ENCODE data around the gene AASDH.

AASDH gene

DNA sequence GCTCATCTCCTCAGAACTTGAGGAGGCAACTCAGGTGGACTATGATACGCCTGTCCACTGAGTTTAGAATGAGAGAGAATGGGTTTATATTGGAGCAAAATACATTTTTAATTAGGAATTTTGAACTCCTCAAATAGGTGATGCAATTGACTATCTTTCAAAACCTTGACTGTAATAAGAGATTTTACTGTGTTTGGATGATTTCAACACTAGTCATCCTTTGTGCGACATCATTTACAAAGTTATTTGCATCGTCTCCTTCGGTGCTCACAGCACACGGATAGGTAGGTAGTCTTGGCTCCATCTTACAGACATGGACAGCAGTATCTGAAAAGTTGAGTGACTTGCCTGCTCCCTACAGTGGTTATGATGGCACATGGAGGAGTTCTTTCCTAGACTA is 67.0 kb downstream of the AASDH start:
- H3K9me3 ChIP-seq (ENCODE audit: control insufficient read depth in 1 of 2, low read length in 2 of 2), result no peaks in the 10 kb centered on the region
- no peak overlapping the region for H3K4me3 ChIP-seq (ENCODE audit: low read depth in 1 of 2, low read length in 2 of 2)
- no peaks in the 10 kb centered on the region for H3K27me3 ChIP-seq (ENCODE audit: control insufficient read depth in 1 of 2, insufficient read depth in 2 of 2, low read length in 2 of 2)
- peaks cover 5 to 57% of the 10 kb centered on the region in 2 donors for H3K36me3 ChIP-seq (ENCODE audit: control insufficient read depth in 1 of 2, insufficient read depth in 2 of 2, low read length in 2 of 2)
- no peak overlapping the region for H3K9ac ChIP-seq (ENCODE audit: low read depth in 1 of 2, low read length in 2 of 2)
- H3K27ac ChIP-seq (ENCODE audit: low read depth, low read length), result no peak overlapping the region
- no peaks in the 10 kb centered on the region for H3K4me1 ChIP-seq (ENCODE audit: control insufficient read depth in 1 of 2, insufficient read depth in 2 of 2, low read length in 2 of 2)

DNA sequence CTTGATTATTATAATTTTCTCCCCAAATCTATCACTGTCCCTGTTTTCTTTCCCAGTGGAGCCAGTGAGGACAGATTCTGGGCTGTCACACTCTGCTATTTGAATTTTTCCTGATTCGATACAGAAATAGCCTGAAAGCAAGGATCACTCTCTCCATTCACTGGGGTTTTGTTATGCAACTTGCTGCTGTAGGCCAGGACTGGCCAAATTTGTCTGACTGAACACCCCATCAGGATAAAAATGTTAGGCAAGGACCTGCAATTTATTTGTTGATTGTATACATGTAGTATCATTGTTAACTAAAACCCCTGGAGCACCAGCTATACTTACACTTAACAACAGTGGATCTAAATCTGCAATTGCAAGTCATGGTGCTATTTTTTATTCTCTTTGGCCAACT is 68.7 kb downstream of the AASDH start:
- H3K4me1 ChIP-seq (ENCODE audit: control insufficient read depth in 1 of 2, insufficient read depth in 2 of 2, low read length in 2 of 2), result no peaks in the 10 kb centered on the region
- H3K36me3 ChIP-seq (ENCODE audit: control insufficient read depth in 1 of 2, insufficient read depth in 2 of 2, low read length in 2 of 2), result peaks cover 12 to 60% of the 10 kb centered on the region in 2 donors
- no peak overlapping the region for H3K4me3 ChIP-seq (ENCODE audit: low read depth in 1 of 2, low read length in 2 of 2)
- no peak overlapping the region for H3K27ac ChIP-seq (ENCODE audit: low read depth, low read length)
- no peaks in the 10 kb centered on the region for H3K27me3 ChIP-seq (ENCODE audit: control insufficient read depth in 1 of 2, insufficient read depth in 2 of 2, low read length in 2 of 2)
- H3K9ac ChIP-seq (ENCODE audit: low read depth in 1 of 2, low read length in 2 of 2), result no peak overlapping the region
- H3K9me3 ChIP-seq (ENCODE audit: control insufficient read depth in 1 of 2, low read length in 2 of 2), result no peaks in the 10 kb centered on the region

- H3K9me3 ChIP-seq (ENCODE audit: control insufficient read depth in 1 of 2, low read length in 2 of 2), result no peaks in the 10 kb centered on the region
- H3K4me1 ChIP-seq (ENCODE audit: control insufficient read depth in 1 of 2, insufficient read depth in 2 of 2, low read length in 2 of 2), result no peaks in the 10 kb centered on the region
- H3K27me3 ChIP-seq (ENCODE audit: control insufficient read depth in 1 of 2, insufficient read depth in 2 of 2, low read length in 2 of 2), result no peaks in the 10 kb centered on the region
- no peak overlapping the region for H3K9ac ChIP-seq (ENCODE audit: low read depth in 1 of 2, low read length in 2 of 2)
- no peak overlapping the region for H3K27ac ChIP-seq (ENCODE audit: low read depth, low read length)
- H3K36me3 ChIP-seq (ENCODE audit: control insufficient read depth in 1 of 2, insufficient read depth in 2 of 2, low read length in 2 of 2), result peaks cover 19 to 63% of the 10 kb centered on the region in 2 donors
- H3K4me3 ChIP-seq (ENCODE audit: low read depth in 1 of 2, low read length in 2 of 2), result no peak overlapping the region
Measured at GRCh38 chr4:56317749-56318148, 69.5 kb downstream of the AASDH start.

DNA sequence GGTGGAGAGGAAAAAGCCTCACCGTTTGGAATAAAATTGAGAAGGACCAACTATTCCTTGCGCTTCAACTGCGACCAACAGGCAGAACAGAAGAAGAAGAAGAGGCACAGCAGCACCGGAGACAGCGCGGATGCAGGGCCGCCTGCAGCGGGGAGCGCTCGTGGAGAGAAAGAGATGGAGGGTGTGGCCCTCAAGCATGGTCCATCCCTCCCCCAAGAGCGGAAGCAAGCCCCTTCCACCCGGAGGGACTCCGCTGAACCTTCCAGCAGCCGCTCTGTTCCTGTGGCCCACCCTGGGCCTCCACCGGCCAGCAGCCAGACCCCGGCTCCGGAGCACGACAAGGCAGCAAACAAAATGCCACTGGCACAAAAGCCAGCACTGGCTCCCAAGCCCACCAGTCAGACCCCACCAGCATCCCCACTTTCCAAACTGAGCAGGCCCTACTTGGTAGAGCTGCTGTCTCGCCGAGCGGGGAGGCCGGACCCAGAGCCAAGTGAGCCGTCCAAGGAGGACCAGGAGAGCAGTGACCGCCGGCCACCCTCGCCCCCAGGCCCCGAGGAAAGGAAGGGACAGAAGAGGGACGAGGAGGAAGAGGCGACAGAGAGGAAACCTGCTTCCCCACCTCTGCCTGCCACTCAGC is 71.2 kb downstream of the AASDH start:
- Histone ChIP-seq H3K27ac (ENCODE audit: low read depth, low read length) (no peak overlapping the region), H3K4me1 (ENCODE audit: control insufficient read depth in 1 of 2, insufficient read depth in 2 of 2, low read length in 2 of 2) (no peaks in the 10 kb centered on the region), H3K27me3 (ENCODE audit: control insufficient read depth in 1 of 2, insufficient read depth in 2 of 2, low read length in 2 of 2) (no peaks in the 10 kb centered on the region), H3K4me3 (ENCODE audit: low read depth in 1 of 2, low read length in 2 of 2) (no peak overlapping the region), H3K36me3 (ENCODE audit: control insufficient read depth in 1 of 2, insufficient read depth in 2 of 2, low read length in 2 of 2) (peaks cover 25 to 69% of the 10 kb centered on the region in 2 donors), H3K9me3 (ENCODE audit: control insufficient read depth in 1 of 2, low read length in 2 of 2) (no peaks in the 10 kb centered on the region), H3K9ac (ENCODE audit: low read depth in 1 of 2, low read length in 2 of 2) (no peak overlapping the region)

DNA sequence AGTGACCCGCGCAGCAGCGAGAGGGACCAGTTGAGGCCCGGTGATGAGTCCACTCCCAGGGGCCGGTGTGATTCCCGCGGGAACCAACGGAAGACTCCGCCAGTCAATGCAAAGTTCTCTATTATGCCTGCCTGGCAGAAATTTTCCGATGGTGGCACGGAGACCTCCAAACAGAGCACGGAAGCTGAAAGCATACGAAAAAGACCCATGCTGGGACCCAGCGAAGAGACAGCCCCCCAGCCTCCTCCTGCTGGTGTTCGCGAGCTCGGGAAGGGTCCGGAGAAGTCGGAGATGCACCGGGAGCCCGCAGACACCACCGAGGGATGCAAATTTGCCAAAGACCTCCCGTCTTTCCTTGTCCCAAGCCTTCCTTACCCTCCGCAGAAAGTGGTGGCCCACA is 71.7 kb downstream of the AASDH start:
- Histone ChIP-seq H3K9ac (ENCODE audit: low read depth in 1 of 2, low read length in 2 of 2) (no peak overlapping the region), H3K27ac (ENCODE audit: low read depth, low read length) (no peak overlapping the region), H3K4me3 (ENCODE audit: low read depth in 1 of 2, low read length in 2 of 2) (no peak overlapping the region), H3K36me3 (ENCODE audit: control insufficient read depth in 1 of 2, insufficient read depth in 2 of 2, low read length in 2 of 2) (peaks cover 23 to 68% of the 10 kb centered on the region in 2 donors), H3K4me1 (ENCODE audit: control insufficient read depth in 1 of 2, insufficient read depth in 2 of 2, low read length in 2 of 2) (no peaks in the 10 kb centered on the region), H3K9me3 (ENCODE audit: control insufficient read depth in 1 of 2, low read length in 2 of 2) (no peaks in the 10 kb centered on the region), H3K27me3 (ENCODE audit: control insufficient read depth in 1 of 2, insufficient read depth in 2 of 2, low read length in 2 of 2) (no peaks in the 10 kb centered on the region)

DNA sequence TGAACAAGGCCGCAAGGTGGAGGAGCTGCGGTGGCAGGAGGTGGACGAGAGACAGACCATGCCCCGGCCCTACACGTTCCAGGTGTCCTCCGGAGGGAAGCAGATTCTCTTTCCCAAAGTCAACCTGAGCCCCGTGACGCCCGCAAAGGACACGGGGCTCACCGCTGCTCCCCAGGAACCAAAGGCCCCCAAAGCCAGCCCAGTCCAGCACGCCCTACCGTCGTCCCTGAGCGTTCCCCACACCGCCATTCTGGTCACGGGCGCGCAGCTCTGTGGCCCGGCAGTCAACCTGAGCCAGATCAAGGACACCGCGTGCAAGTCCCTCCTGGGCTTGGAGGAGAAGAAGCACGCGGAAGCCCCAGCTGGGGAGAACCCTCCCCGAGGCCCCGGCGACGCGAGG is 72.2 kb downstream of the AASDH start:
- no peaks in the 10 kb centered on the region for H3K9me3 ChIP-seq (ENCODE audit: control insufficient read depth in 1 of 2, low read length in 2 of 2)
- no peaks in the 10 kb centered on the region for H3K4me1 ChIP-seq (ENCODE audit: control insufficient read depth in 1 of 2, insufficient read depth in 2 of 2, low read length in 2 of 2)
- no peak overlapping the region for H3K4me3 ChIP-seq (ENCODE audit: low read depth in 1 of 2, low read length in 2 of 2)
- H3K27me3 ChIP-seq (ENCODE audit: control insufficient read depth in 1 of 2, insufficient read depth in 2 of 2, low read length in 2 of 2), result no peaks in the 10 kb centered on the region
- H3K27ac ChIP-seq (ENCODE audit: low read depth, low read length), result no peak overlapping the region
- H3K9ac ChIP-seq (ENCODE audit: low read depth in 1 of 2, low read length in 2 of 2), result no peak overlapping the region
- H3K36me3 ChIP-seq (ENCODE audit: control insufficient read depth in 1 of 2, insufficient read depth in 2 of 2, low read length in 2 of 2), result peaks cover 23 to 63% of the 10 kb centered on the region in 2 donors

- H3K4me1 ChIP-seq (ENCODE audit: control insufficient read depth in 1 of 2, insufficient read depth in 2 of 2, low read length in 2 of 2), result no peaks in the 10 kb centered on the region
- H3K27ac ChIP-seq (ENCODE audit: low read depth, low read length), result no peak overlapping the region
- H3K4me3 ChIP-seq (ENCODE audit: low read depth in 1 of 2, low read length in 2 of 2), result no peak overlapping the region
- H3K9ac ChIP-seq (ENCODE audit: low read depth in 1 of 2, low read length in 2 of 2), result no peak overlapping the region
- no peaks in the 10 kb centered on the region for H3K9me3 ChIP-seq (ENCODE audit: control insufficient read depth in 1 of 2, low read length in 2 of 2)
- peaks cover 23 to 60% of the 10 kb centered on the region in 2 donors for H3K36me3 ChIP-seq (ENCODE audit: control insufficient read depth in 1 of 2, insufficient read depth in 2 of 2, low read length in 2 of 2)
- no peaks in the 10 kb centered on the region for H3K27me3 ChIP-seq (ENCODE audit: control insufficient read depth in 1 of 2, insufficient read depth in 2 of 2, low read length in 2 of 2)
Measured at GRCh38 chr4:56314207-56314915, 72.9 kb downstream of the AASDH start.

- Histone ChIP-seq H3K4me1 (ENCODE audit: control insufficient read depth in 1 of 2, insufficient read depth in 2 of 2, low read length in 2 of 2) (peaks cover 0 to under 1% of the 10 kb centered on the region in 2 donors), H3K27ac (ENCODE audit: low read depth, low read length) (no peak overlapping the region), H3K36me3 (ENCODE audit: control insufficient read depth in 1 of 2, insufficient read depth in 2 of 2, low read length in 2 of 2) (peaks cover 28 to 68% of the 10 kb centered on the region in 2 donors), H3K9ac (ENCODE audit: low read depth in 1 of 2, low read length in 2 of 2) (no peak overlapping the region), H3K9me3 (ENCODE audit: control insufficient read depth in 1 of 2, low read length in 2 of 2) (no peaks in the 10 kb centered on the region), H3K4me3 (ENCODE audit: low read depth in 1 of 2, low read length in 2 of 2) (no peak overlapping the region), H3K27me3 (ENCODE audit: control insufficient read depth in 1 of 2, insufficient read depth in 2 of 2, low read length in 2 of 2) (no peaks in the 10 kb centered on the region)
Measured at GRCh38 chr4:56313132-56313531, 74.2 kb downstream of the AASDH start.

- no peaks in the 10 kb centered on the region for H3K27me3 ChIP-seq (ENCODE audit: control insufficient read depth in 1 of 2, insufficient read depth in 2 of 2, low read length in 2 of 2)
- H3K9me3 ChIP-seq (ENCODE audit: control insufficient read depth in 1 of 2, low read length in 2 of 2), result no peaks in the 10 kb centered on the region
- H3K9ac ChIP-seq (ENCODE audit: low read depth in 1 of 2, low read length in 2 of 2), result no peak overlapping the region
- H3K4me1 ChIP-seq (ENCODE audit: control insufficient read depth in 1 of 2, insufficient read depth in 2 of 2, low read length in 2 of 2), result peaks cover 4 to 5% of the 10 kb centered on the region in 2 donors
- H3K4me3 ChIP-seq (ENCODE audit: low read depth in 1 of 2, low read length in 2 of 2), result no peak overlapping the region
- peaks cover 30 to 64% of the 10 kb centered on the region in 2 donors for H3K36me3 ChIP-seq (ENCODE audit: control insufficient read depth in 1 of 2, insufficient read depth in 2 of 2, low read length in 2 of 2)
- H3K27ac ChIP-seq (ENCODE audit: low read depth, low read length), result no peak overlapping the region
Measured at GRCh38 chr4:56311299-56311975, 75.9 kb downstream of the AASDH start.

- Histone ChIP-seq H3K27ac (ENCODE audit: low read depth, low read length) (no peak overlapping the region), H3K4me3 (ENCODE audit: low read depth in 1 of 2, low read length in 2 of 2) (no peak overlapping the region), H3K27me3 (ENCODE audit: control insufficient read depth in 1 of 2, insufficient read depth in 2 of 2, low read length in 2 of 2) (no peaks in the 10 kb centered on the region), H3K9me3 (ENCODE audit: control insufficient read depth in 1 of 2, low read length in 2 of 2) (no peaks in the 10 kb centered on the region), H3K4me1 (ENCODE audit: control insufficient read depth in 1 of 2, insufficient read depth in 2 of 2, low read length in 2 of 2) (peaks cover 5 to 10% of the 10 kb centered on the region in 2 donors), H3K36me3 (ENCODE audit: control insufficient read depth in 1 of 2, insufficient read depth in 2 of 2, low read length in 2 of 2) (peaks cover 30 to 57% of the 10 kb centered on the region in 2 donors), H3K9ac (ENCODE audit: low read depth in 1 of 2, low read length in 2 of 2) (no peak overlapping the region)
Measured at GRCh38 chr4:56310401-56311125, 76.7 kb downstream of the AASDH start.

Data from duodenal mucosa (tissue), 2 donors.